HepG2 (cell line): ENCODE measurements around the gene HECTD3. TPM values are rescaled to one million over a fixed set of nuclear protein-coding genes. Genes with fewer than 3 reads are reported as not detected.

ENCODE experiments used
- AFF4 ChIP-seq: sonication (generic); formaldehyde crosslinking; IDR thresholded peaks from 2 replicates; pipeline ENCODE4 v1.4.0; 2020; ENCODE audit warnings: missing genetic modification reagents
- CAMTA2 ChIP-seq: sonication (generic); formaldehyde crosslinking; IDR thresholded peaks from 2 replicates; pipeline ENCODE4 v1.4.0; 2020; ENCODE audit warnings: mild to moderate bottlenecking, missing genetic modification reagents, borderline replicate concordance
- CREB3 ChIP-seq: sonication (generic); formaldehyde crosslinking; IDR thresholded peaks from 2 replicates; pipeline ENCODE4 v1.5.0; 2020; ENCODE audit warnings: missing genetic modification reagents
- ETV6 ChIP-seq: sonication (generic); formaldehyde crosslinking; conservative IDR thresholded peaks from 2 replicates; pipeline ENCODE4 v1.4.0; 2020; ENCODE audit warnings: missing genetic modification reagents
- FOSL2 ChIP-seq: sonication (generic); formaldehyde crosslinking; IDR thresholded peaks from 2 replicates; pipeline ENCODE4 v1.4.0; 2020; ENCODE audit warnings: missing genetic modification reagents
- FOXK1 ChIP-seq: sonication (generic); formaldehyde crosslinking; IDR thresholded peaks from 2 replicates; pipeline ENCODE4 v1.4.0; 2020; ENCODE audit warnings: low read depth, missing genetic modification reagents, borderline replicate concordance
- GFI1 ChIP-seq: sonication (generic); formaldehyde crosslinking; IDR thresholded peaks from 2 replicates; pipeline ENCODE4 v1.5.0; 2020; ENCODE audit warnings: missing genetic modification reagents, mild to moderate bottlenecking, borderline replicate concordance
- KDM5A ChIP-seq: fragments of 200-600 bp; sonication (generic); IDR thresholded peaks from 2 replicates; pipeline ENCODE4 v1.7.0; 2018; ENCODE audit warnings: antibody characterized with exemption, mild to moderate bottlenecking, low read length, borderline replicate concordance
- NR2F6 ChIP-seq, 2 experiments: IDR thresholded peaks; 2 replicates each; pipeline ENCODE4 v1.6.1; 2016; ENCODE audit warnings: antibody characterized with exemption in 1 of 2, mild to moderate bottlenecking in 1 of 2
- PCBP2 ChIP-seq: fragments of 200-400 bp; formaldehyde crosslinking; optimal IDR thresholded peaks from 2 replicates; pipeline ENCODE3; 2018; ENCODE audit warnings: low read length, low read depth; ENCODE audit not compliant: poor library complexity, severe bottlenecking
- PHF8 ChIP-seq: sonication (generic); formaldehyde crosslinking; IDR thresholded peaks from 2 replicates; pipeline ENCODE4 v1.5.0; 2020; ENCODE audit warnings: missing genetic modification reagents
- SRF ChIP-seq: IDR thresholded peaks from 2 replicates; pipeline ENCODE4 v1.6.1; 2011; ENCODE audit warnings: mild to moderate bottlenecking, low read depth, low read length, moderate library complexity
- TCF7L2 ChIP-seq: IDR thresholded peaks from 2 replicates; pipeline ENCODE4 v1.6.1; 2011; ENCODE audit warnings: mild to moderate bottlenecking, low read depth, low read length, moderate library complexity
- THAP11 ChIP-seq: IDR thresholded peaks from 2 replicates; pipeline ENCODE4 v1.6.1; 2016; ENCODE audit warnings: missing biosample characterization, missing genetic modification reagents
- ZFP90 ChIP-seq: sonication (generic); formaldehyde crosslinking; IDR thresholded peaks from 2 replicates; pipeline ENCODE4 v1.8.0; 2022; ENCODE audit warnings: missing genetic modification reagents, mild to moderate bottlenecking, inconsistent platforms, borderline replicate concordance
- ZNF142 ChIP-seq: sonication (generic); formaldehyde crosslinking; IDR thresholded peaks from 2 replicates; pipeline ENCODE4 v1.4.0; 2020; ENCODE audit warnings: missing genetic modification reagents
- ZNF331 ChIP-seq: sonication (generic); formaldehyde crosslinking; IDR thresholded peaks from 2 replicates; pipeline ENCODE4 v1.4.0; 2020; ENCODE audit warnings: missing genetic modification reagents
- ZNF619 ChIP-seq: sonication (generic); formaldehyde crosslinking; IDR thresholded peaks from 2 replicates; pipeline ENCODE4 v1.4.0; 2020; ENCODE audit warnings: mild to moderate bottlenecking, missing genetic modification reagents
- ZZZ3 ChIP-seq: sonication (generic); formaldehyde crosslinking; IDR thresholded peaks from 2 replicates; pipeline ENCODE4 v1.4.0; 2020; ENCODE audit warnings: missing genetic modification reagents, mild to moderate bottlenecking, borderline replicate concordance
- polyA plus RNA-seq, 8 experiments: library from polyadenylated mRNA; depleted of rRNA in 3 of 8; stranded (reverse) in 7 of 8; unstranded in 1 of 8; fragments of >200 nt; fragmentation: Illumina TruSeq in 4 of 8; extraction: Trizol in 4 of 8; gene quantifications; 2 replicates each; pipeline versions ENCODE4 v1.2.1 to v1.2.3, GENCODE V29; 2011 to 2016; ENCODE audit warnings: low read depth in 4 of 8, missing spikeins in 1 of 8, mixed read lengths in 1 of 8; ENCODE audit not compliant: insufficient read depth in 1 of 8
- total RNA-seq, 5 experiments: library from RNA; depleted of rRNA; stranded (reverse); fragments of >200 nt; fragmentation: Illumina TruSeq; extraction: Trizol; gene quantifications; 2 replicates each; pipeline ENCODE4 v1.2.3, GENCODE V29; 2016; ENCODE audit warnings: low read depth in 1 of 5

Gene HECTD3
- total and polyA plus RNA-seq, 2 of the 13 experiments (the other 11 are each of a cell fraction or from before 2014, with no cell fraction given): 18.6 to 24.5 TPM

- TF ChIP-seq AFF4: no peak
- TF ChIP-seq CREB3 (CRISPR knock-in tag): no peak
- TF ChIP-seq FOXK1 (CRISPR knock-in tag): peak; percentile 79; the same call in 1 of the 2 replicates
- TF ChIP-seq ZFP90 (CRISPR knock-in tag): 0 out of 2 replicates have a peak, but pooled peaks have one; percentile 36
- TF ChIP-seq THAP11 (CRISPR knock-in tag): peak; percentile 92
- peak; percentile 81 for TF ChIP-seq SRF
- no peak; the same call in 1 of the 2 replicates for TF ChIP-seq ZNF331 (CRISPR knock-in tag)
- TF ChIP-seq CAMTA2 (CRISPR knock-in tag): no peak
- TF ChIP-seq ZNF142 (CRISPR knock-in tag): no peak
- TF ChIP-seq NR2F6 (IDR thresholded peaks at IDR 0.05): 0 out of 2 replicates have a peak, but pooled peaks have one; percentile 11
- no peak; the same call in 1 of the 2 replicates for TF ChIP-seq NR2F6 (CRISPR knock-in tag; IDR thresholded peaks at IDR 0.05)
- peak; percentile 84 for TF ChIP-seq KDM5A
- peak; percentile 51 for TF ChIP-seq PHF8
- no peak for TF ChIP-seq ZZZ3 (CRISPR knock-in tag)
- TF ChIP-seq PCBP2: no peak
- no peak for TF ChIP-seq ZNF619 (CRISPR knock-in tag)
- peak; percentile 44; the same call in 1 of the 2 replicates for TF ChIP-seq GFI1 (CRISPR knock-in tag)
- TF ChIP-seq ETV6: no peak
- no peak for TF ChIP-seq TCF7L2
- TF ChIP-seq FOSL2 (CRISPR knock-in tag): peak; percentile 47; the same call in 1 of the 2 replicates
These were observed 914 bp upstream of the HECTD3 start, which contains the start of gene UROD (continued) for GRCh38 chr1:45011837-45012638.
